BJ (cell line): ENCODE measurements around the gene ZPBP2. TPM values are rescaled to one million over a fixed set of nuclear protein-coding genes. Genes with fewer than 3 reads are reported as not detected.
"Not testable (repeated sequence)": the region's sequence is repeated elsewhere in the genome, so short reads cannot be mapped to it uniquely, and the experiment has no call there.

Experiments used
- CTCF ChIA-PET: fragments of 350-600 bp; formaldehyde crosslinking; extraction: SDS; loops from one replicate; lab custom pipeline; 2021; ENCODE audit warnings: antibody characterized with exemption, inconsistent platforms; lab: Yijun Ruan, JAX
- POLR2A ChIA-PET: fragments of 300-600 bp; sonication (Branson Sonifier 250); formaldehyde crosslinking; extraction: SDS; loops from one replicate; lab custom pipeline; 2021; ENCODE audit warnings: antibody characterized with exemption; lab: Charles Lee
- DNase-seq: peaks from one replicate; pipeline ENCODE4 v3.0.0-alpha.2; 2011; ENCODE audit warnings: low read depth
- H3K27me3 ChIP-seq: 2 replicates; pipeline ENCODE4 v1.6.0; 2011; ENCODE audit warnings: low read length; ENCODE audit not compliant: control insufficient read depth, insufficient read depth
- H3K36me3 ChIP-seq: 2 replicates; pipeline ENCODE4 v1.5.1; 2011; ENCODE audit warnings: low read length; ENCODE audit not compliant: control insufficient read depth, insufficient read depth
- H3K4me3 ChIP-seq: 2 replicates; pipeline ENCODE4 v1.5.1; 2011; ENCODE audit warnings: low read depth, mild to moderate bottlenecking, control low read depth, low read length
- CTCF ChIP-seq: IDR thresholded peaks from 2 replicates; pipeline ENCODE4 v1.5.1; 2011; ENCODE audit warnings: low read depth, mild to moderate bottlenecking, control low read depth, inconsistent platforms, low read length, moderate library complexity; ENCODE audit not compliant: insufficient read depth
- polyA plus RNA-seq: library from polyadenylated mRNA; depleted of rRNA; stranded (reverse); fragments of >200 nt; gene quantifications from 2 replicates; pipeline ENCODE4 v1.2.3, GENCODE V29; 2011

Gene ZPBP2
- polyA plus RNA-seq, 1 experiment: not detected

- Histone ChIP-seq H3K36me3 (no peaks in the 10 kb centered on the region), H3K27me3 (peaks cover 18% of the 10 kb centered on the region), H3K4me3 (no peak overlapping the region)
- TF ChIP-seq CTCF: no peak
- no peak for DNase-seq
- POLR2A ChIA-PET: no interaction called here
- CTCF ChIA-PET: interaction anchor here (0.7 to 5.3 kb wide), 4 partner anchors 15 to 109 kb away, joined by 3 to 45 read pairs (median 3); partner anchors contain the start of gene PSMD3
Measured at GRCh38 chr17:39870776-39871175, 2.8 kb downstream of the ZPBP2 start.

DNA sequence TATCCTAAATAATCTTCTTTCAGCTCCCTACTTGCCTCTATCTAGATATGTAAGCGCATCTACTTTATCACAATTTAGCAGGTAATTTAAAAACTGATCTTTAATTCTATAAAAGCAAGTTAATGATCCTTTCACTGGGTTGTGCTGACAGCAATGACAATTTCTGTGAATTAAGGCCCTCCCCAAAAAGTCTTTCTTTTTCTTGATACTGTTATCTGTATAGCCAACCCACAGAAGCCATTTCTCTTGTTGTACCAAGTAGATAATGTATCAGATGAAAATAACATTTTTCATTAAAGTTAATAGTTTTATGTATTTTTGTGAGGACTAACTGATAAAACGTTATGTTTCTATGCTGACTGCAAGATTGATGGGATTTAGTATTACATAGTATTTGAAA, 3.8 kb downstream of the ZPBP2 start:
- H3K27me3 ChIP-seq: peaks cover 15% of the 10 kb centered on the region
- H3K36me3 ChIP-seq: no peaks in the 10 kb centered on the region
- CTCF ChIA-PET: interaction anchor here (0.6 to 5.3 kb wide), 6 partner anchors 23 to 156 kb away, joined by 3 to 45 read pairs (median 6); partner anchors contain the start of gene PSMD3
- DNase-seq: no peak
- no peak overlapping the region for H3K4me3 ChIP-seq
- no peak for TF ChIP-seq CTCF
- POLR2A ChIA-PET: no interaction called here

GRCh38 chr17:39872751-39873150, 4.7 kb downstream of the ZPBP2 start:
- ChIA-PET CTCF (interaction anchor here (0.7 to 5.3 kb wide), 9 partner anchors 11 to 251 kb away, joined by 3 to 45 read pairs (median 3); partner anchors contain the start of gene PSMD3), POLR2A (no interaction called here)

DNA sequence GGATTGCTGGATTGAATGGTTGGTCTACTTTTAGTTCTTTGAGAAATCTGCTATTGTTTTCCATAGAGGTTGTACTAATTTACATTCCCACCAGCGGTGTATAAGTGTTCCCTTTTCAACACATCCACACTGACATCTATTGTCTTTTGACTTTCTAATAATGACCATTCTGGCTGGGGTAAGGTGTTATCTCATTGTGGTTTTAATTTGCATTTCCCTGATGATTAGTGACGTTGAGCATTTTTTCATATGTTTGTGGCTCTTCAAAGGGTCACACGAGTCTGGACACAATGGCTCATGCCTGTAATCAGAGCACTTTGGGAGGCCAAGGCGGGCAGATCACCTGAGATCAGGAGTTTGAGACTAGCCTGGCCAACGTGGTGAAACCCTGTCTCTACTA, 18.1 kb downstream of the ZPBP2 start:
- H3K36me3 ChIP-seq, H3K27me3 ChIP-seq, CTCF ChIA-PET, H3K4me3 ChIP-seq, POLR2A ChIA-PET, DNase-seq: not testable (repeated sequence)

More at GRCh38 chr17:39872751-39873150, 4.7 kb downstream of the ZPBP2 start:
- Histone ChIP-seq H3K4me3 (no peak overlapping the region), H3K36me3 (no peaks in the 10 kb centered on the region), H3K27me3 (peaks cover 9% of the 10 kb centered on the region)
- DNase-seq: no peak
- peak; percentile 42 for TF ChIP-seq CTCF

DNA sequence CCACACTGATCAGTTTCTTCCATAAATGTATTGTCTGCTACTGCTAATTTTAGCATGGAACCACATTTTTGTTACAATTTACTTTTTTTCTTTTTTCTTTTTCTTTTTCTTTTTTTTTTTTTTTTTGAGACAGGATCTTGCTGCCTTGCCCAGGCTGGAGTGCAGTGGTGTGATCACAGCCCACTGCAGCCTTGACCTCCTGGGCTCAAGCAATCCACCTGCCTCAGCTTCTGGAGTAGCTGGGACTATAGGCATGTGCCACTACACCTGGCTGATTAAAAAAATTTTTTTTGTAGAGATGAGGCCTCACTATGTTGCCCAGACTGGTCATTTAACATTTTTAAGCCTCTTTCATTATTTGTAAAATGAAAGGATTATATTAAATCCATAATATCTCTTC, 19.1 kb downstream of the ZPBP2 start:
- TF ChIP-seq CTCF: no peak
- Histone ChIP-seq H3K27me3 (peaks cover 8% of the 10 kb centered on the region), H3K4me3 (no peak overlapping the region), H3K36me3 (no peaks in the 10 kb centered on the region)
- CTCF ChIA-PET: no interaction called here
- no peak for DNase-seq
- POLR2A ChIA-PET: no interaction called here

DNA sequence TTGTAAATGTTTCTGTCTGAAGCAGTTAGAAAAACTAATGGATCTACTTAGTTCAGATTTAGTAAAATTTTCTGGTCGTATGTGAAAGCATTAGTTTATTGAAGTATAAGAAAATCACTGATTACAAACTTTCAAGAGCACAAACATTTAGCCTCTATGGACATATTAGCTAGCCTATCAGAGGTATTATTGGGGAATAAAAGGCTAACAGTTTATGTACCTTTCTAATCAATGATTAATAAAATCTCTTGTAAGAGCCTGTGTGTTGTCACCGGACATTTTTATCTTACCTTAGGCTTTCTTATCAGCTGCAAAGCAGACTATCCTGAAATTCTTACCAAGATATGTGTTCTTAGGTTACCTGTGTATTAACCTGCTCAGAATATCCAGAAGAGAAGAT, 21.2 kb downstream of the ZPBP2 start:
- no peak for TF ChIP-seq CTCF
- Histone ChIP-seq H3K27me3 (peaks cover 10% of the 10 kb centered on the region; the same call in 1 of the 2 replicates), H3K36me3 (no peaks in the 10 kb centered on the region), H3K4me3 (no peak overlapping the region)
- no peak for DNase-seq
- POLR2A ChIA-PET: no interaction called here
- CTCF ChIA-PET: no interaction called here
